DMS 273 (cell line): ENCODE results near the gene ZNHIT3.
"Not testable (repeated sequence)": the region's sequence is repeated elsewhere in the genome, so short reads cannot be mapped to it uniquely, and the experiment has no call there.

Experiments
- DNase-seq: peaks from one replicate; lab custom pipeline; 2025; ENCODE audit not compliant: unreplicated experiment; lab: John Stamatoyannopoulos, UW

ZNHIT3 gene

DNA sequence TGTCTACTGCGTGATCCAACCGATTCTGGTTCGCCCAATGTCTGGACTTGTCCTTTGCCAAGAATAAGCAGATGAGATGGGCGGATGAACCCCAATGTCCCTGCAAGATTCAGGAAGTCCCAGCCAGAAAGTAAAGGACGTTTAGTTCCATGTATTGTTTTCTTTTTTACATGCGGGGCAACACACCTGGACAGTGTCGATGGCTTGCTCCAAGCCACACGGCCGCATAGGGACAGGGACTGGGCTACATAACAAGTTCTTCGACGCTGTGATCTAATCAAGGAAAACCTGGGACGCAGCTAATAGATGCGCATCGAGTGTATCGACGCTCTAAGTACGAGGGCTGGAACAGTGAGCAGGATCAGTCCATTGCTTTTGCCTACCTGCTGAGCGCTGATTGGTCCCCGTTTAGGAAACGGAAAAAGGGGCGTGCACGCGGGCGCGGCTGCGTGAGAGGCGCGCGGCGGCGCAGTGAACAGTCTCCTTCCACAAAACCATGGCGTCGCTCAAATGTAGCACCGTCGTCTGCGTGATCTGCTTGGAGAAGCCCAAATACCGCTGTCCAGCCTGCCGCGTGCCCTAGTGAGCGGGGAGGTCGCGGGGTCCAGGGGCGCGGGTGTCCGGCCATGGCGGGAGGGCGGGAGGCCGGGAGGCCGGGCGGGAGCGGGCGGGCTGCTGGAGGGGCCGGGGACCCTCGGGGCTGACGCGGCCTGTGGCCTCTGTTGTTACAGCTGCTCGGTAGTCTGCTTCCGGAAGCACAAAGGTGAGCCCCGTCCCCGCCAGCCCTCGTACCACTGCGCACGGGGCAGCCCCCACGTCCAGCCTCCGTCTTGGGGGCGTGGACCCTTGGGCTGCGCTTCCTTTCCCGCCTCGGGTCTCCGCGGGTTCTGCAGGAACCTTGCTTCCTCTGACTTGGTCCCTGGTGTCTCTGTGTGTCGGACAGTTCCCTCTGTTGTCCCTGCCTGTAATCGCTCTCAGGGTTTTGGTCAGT, at the start of gene ZNHIT3:
Gene ZNHIT3, plus strand, starts transcription at position 478 of the 991 bp plus-strand sequence. Its CDS starts 19 bp downstream, at position 497.
- peak; percentile 97 for DNase-seq

DNA sequence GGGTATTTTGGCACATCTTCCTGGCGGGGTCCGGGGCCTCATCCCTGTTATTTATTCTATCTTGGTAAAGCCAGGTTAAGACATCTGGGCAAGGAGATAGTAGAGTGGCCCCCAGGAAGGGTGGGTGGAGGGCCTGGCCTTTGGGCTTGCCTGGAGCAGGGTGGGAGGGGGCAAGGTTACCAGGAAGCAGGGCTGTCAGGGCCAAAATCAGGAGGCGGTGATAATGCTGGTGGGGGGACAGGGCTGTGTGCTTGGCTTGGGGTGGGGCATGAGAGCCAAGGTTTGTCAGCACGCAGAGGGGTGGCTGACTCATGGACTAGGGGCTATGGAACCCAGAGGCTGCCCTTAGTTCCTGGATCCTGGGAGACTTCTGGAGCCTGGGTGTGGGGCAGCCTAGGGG, 44.7 kb upstream of the ZNHIT3 start:
- not testable (repeated sequence) for DNase-seq

DNA sequence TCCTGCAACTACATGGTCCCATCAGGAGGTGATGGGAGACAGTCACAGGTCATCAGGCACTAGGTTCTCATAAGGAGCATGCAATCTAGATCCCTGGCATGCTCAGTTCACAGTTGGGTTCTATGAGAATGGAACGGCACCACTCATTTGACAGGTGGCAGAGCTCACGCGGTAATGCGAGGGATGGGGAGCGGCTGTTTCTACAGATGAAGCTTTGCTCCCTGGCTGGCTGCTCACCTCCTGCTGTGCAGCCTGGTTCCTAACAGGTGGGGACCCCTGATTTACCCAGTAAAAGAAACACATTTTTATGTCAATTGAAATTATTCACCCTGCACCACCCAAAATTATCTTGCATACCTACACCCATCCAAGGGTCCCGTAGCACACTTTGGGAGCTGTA, 42.7 kb upstream of the ZNHIT3 start:
- DNase-seq, result peak; percentile 16

DNA sequence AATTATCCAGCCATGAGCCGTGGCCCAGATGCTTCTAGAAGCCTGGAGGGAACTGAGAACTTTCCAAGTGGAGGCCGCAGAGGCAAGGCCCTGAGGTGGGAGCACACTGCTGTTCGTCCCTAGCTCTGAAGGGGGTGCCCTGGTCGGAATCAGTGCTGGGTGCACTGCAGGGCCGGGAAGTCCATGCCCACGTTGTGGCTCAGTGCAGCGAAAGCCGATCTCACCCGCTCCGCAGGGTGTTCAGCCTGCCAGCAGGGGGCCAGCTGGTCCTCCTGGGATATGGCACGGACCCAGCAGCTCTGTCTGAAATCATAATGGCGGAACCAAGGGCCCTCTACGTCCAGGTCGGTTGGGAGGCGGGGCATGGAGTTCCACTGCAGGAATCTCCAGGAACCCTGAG, 36.5 kb upstream of the ZNHIT3 start:
- DNase-seq, result not testable (repeated sequence)

DNA sequence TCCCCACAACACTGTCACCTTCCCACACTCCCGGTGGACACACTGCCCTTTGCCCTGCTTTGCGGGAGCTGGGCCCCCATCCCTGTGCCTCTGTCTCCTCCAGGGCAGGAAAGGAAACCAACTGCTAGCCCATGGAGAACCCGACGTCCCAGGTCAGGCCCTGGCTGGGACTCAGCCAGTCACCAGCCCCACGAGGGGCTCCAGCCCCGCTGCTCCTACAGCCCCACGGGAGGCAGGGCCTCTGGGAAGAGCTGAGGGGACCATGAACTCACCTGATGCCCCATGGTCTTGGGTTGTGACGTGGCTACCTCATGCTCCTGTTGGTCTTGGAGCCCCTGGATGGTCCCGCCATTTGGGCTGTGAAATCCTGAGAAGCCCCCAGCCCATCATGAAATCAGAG, 33.6 kb upstream of the ZNHIT3 start:
- not testable (repeated sequence) for DNase-seq

DNA sequence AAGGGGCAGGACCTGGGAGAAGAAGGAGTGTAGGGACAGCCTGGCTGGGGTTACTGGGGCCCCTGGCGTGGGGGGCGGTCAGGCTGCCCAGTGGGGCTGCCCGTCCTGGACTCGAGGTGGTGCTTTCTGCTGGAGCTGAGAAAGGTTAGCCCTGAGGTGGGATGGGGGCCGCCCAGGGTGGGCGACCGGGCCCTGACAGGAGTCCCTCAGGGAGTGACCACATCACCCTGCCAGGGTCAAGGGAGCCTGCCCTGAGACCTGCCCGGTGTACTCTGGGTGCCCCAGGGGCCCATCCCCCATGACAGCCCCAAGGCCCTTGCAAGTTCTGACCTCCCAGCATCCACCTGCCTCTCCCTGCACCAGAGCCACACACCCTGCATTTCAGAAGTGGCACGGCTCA, 28.8 kb upstream of the ZNHIT3 start:
- not testable (repeated sequence) for DNase-seq

DNA sequence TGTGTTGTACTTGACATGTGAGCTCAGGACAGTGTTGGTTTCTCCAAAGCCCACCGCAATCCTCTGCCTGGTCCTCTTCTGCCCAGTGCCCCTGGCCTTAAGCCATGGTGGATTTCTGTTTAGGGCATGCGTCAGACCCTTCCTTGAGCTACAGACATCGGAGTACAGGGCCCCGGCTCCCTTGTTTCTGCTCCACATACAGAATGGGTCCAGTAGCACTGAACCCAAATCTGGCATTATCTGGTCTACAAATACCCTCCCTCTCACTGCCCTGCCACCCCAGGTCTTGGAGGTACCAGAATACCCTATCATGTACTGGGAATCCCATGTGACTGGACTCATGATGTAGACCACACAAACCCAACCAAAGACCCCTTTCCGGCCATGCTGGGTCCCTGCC, 27.4 kb upstream of the ZNHIT3 start:
- DNase-seq, result no peak

DNA sequence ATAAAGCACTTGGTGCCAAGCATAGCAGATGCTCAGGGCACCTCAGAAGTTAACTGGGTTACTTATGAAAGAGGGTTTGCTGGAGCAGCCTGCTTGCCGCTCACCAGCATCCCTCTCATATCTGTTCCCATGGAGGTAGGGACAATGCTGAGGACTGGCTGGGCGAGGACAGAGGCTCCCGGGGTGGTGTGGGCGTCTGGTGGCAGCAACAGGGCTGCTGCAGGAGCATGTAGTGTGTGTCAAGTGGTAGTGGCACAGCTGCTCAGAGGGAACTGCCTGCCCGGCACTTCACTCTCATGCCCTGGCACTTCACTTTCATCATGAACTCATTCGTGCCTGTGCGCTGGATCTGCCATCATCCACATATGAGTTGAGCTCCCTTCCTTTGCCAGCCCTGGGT, 26.9 kb upstream of the ZNHIT3 start:
- no peak for DNase-seq

DNA sequence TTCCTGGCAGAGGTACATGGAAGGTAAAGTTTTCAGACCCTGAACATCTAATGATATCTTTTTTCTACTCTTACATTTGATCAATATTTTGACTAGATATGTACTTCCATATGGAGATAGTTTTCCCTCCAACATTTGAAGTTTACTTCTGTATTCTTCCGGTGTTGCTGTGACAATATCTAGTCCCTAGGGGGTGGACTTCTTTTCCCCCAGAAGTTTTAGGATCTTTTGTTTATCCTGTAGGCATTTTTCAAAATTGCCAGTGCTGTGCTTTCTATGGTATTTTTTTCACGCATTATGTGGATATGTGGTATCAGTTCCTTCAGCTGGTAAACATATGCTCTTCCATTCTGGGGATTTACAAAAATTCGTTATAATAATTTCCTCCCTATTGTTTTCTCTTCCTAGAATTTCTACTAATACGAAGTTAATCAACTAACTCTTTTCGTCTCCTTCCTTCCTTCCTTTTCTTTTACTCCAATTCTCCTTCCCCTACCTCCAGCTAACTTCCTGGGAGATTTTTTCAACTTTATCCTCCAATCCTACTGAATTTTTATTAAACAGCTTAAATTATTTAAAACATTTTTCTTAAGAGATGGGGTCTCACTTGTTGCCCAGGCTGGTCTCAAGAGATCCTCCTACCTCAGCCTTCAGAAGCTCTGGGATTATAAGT, 26.1 kb upstream of the ZNHIT3 start:
- DNase-seq, result no peak

DNA sequence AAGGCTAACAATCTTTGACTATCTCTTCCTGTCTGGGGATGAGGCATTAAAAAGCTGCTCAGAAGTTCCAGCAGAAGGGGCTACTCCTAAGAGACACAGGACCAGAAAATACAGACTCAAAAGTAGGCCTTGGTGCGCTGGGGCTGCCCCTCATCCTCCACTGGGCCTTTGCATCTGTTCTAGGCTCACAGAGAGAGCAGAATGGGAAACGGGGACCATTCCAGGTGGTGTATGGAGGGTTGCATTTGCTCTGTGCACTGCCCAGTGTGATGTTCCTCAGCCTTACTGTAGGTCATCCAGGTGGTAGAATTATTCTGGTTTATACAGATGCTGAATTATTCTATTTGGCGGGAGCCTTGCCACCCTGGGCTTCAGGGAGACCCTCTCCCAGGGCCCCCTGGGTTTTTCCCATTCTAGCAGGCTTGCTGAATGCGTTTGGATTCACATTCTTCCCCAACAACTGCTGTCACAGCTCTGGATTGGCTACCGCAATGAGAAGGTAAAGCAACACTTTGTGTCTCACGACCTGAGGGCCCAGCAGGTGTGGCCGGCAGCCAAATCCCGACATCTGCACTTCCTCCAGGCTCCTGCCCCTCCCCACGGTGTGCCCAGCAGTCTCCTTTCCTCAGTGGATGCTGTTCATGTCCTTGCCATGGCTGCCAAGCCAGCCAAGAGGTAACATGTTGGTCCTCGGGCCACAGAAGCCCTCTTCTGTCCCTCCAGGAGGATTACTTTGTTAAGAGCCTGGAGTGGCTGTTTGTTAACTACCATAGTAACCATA, 25.0 kb upstream of the ZNHIT3 start:
- DNase-seq, result no peak

DNA sequence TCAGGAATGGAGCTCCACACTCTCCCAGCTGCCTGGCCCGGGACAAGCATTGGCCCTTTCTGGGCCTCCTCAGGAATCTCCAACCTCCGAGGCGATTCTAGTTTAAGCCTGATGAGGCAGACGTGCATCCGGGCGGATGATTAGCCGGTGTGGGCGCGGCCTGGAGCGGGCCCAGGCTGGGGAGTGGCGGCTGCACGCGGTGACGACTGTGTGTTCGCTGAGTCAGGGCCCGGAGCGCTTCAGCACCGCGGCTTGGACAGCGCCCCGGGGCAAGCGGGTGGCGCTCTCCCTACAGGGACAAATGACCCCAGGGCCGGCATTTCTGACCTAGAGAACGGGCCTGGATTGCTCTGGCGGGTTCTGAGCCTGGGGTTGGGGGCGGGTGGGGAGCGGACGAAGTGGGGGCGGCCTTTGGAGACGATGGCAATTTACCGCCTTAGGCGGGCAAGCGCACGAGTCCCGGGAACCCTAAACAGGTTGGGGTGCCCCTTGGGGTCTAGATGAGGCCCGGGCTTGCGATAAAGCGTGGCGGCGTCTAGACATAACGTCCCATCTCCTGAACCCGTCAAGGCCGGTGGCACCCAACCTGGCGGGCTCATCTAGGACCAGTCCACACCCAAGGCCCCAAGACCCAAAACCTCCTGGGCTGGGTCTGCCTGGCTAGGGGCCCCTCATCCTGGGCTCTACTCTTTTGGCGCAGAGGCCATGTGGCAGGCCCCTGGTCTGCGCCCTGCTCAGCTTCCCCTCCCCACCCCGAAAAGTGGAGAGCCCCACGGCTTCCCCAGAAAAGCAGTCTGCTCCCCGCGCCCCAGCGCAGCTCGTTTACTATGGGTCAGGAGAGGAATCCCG, 22.3 kb upstream of the ZNHIT3 start:
- peak; percentile 86 for DNase-seq

DNA sequence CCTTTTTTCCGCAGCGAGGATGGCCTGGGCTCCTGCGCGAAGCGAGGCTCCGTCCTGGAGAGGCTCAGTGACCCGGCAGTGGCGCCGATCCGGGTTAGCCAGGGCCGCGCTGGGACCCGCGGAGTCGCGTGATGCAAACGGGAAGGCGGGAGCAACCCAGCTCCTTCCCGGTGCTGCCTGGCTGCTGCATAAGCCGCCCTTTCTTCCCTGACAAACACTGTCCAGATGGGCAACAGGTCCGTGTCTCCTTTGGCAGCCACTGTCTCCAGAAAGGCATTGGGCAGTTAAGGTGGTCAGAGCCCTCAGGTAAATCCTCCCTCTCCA, 21.8 kb upstream of the ZNHIT3 start:
- DNase-seq, result no peak

DNA sequence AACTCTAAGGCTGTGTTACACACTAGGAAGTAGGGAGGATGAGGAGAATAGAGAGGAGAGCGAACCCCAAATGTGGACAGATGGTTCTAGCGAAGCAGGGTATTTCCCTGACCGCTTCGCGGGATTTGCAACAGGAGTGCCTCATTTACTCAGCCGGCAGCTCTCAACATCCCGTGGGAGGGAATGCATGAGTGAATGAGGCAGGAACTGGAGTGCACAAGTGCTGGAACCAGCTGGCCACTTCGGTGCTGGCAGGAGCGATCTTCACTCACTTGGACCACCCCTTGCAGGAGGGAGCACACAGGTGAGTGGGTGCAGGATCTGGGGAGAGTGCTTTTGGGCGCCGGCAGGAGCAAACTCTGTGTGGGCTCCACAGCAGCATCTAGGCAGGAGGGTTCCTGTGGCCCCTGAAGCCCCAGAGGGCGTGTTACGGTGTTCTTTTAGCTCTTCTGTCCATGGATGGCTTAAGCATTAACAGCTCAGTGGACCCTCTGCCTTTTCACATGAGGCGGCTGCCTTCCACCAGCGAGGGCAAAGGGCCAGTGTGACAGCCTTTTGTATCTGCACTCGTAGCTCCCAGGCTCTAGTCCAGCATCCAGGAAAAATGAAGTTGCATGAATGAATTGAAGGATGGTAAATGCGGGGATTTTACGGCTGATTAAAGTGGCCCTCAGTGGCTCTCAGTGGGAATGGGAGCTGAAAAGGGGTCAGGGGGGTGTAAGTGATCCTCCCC, 17.4 kb upstream of the ZNHIT3 start:
- peak; percentile 54 for DNase-seq

DNA sequence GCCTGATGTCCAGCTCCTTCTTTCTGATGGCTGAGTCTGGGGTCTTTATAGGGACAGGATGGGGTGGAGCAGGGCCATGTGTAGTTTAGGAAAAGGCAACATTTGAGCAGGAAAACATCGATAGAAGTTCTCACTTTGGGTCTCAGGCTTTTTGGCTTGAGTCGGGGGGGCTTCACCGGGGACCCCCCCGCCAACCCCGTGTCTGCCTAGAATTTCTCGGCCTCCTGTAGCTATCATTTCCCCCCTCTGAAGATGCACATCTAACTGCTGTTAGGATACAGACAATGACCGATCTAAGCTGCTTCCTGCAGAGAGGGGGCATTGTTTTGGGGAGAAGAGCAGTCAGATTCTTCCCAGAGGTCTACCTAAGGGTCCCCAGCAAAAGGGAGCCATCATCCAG, 16.7 kb upstream of the ZNHIT3 start:
- DNase-seq, result no peak

DNA sequence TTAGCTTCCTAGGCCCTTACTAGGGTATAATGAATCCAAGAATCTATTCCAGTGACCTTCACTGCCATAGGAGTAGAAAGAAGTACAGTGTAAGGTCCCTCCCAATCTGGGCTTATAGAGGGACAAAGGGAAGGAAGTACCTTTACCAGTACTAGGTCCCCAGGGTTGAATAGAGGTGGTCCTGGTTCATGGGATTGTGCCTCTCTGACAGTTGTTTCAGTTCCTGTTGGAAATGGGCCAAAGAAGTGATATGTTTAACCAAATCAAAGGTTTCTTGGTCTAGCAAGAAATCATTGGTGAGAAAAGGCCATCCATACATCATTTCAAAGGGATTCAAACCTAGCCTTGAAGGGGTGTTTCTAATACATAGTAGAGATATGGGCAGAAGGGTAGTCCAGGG, 16.0 kb upstream of the ZNHIT3 start:
- DNase-seq, result no peak

DNA sequence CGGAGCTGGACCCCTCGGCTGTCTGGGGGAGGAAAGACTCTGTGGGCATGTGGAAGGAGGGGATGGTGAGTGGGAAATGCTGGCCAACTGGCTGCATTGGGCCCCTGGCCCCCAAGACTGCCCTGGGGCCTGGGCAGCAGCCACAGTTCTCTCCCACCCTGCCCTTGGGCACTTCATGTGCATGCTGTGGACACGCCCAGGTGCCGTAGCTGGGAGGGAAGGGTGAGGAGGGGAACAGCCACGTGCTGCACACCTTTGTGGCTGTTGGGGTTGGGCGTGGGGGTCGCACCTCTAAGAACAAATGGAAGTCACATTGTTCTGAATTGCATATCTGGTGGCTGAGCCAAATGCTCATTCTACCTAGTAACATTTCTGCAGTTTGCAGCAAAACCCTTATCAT, 11.9 kb upstream of the ZNHIT3 start:
- no peak for DNase-seq

DNA sequence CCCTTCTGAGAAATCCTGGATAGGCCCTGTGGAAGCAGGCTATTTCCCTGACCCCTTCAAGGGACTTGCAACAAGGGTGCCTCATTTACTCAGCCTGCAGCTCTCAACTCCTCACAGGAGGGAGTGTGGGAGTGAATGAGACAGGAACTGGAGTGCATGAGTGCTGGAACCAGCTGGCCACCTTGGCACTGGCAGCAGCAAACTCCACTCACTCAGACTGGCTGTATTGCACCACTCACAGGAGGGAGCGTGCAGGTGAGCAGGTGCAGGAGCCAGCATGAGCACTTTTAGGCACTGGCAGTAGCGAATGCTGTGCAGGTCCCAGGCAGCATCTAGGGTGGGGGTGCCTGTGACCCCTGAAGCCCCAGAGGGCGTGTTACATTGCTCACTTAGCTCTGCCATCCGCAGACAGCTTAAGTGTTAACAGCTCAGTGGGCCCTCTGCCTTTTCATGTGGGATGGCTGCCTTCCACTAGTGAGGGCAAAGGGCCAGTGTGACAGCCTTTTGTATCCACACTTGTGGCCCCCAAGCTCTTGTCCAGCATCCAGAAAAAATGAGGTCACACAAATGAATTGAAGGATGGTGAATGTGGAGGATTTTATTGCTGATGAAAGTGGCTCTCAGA, 11.0 kb upstream of the ZNHIT3 start:
- DNase-seq, result peak; percentile 28

DNA sequence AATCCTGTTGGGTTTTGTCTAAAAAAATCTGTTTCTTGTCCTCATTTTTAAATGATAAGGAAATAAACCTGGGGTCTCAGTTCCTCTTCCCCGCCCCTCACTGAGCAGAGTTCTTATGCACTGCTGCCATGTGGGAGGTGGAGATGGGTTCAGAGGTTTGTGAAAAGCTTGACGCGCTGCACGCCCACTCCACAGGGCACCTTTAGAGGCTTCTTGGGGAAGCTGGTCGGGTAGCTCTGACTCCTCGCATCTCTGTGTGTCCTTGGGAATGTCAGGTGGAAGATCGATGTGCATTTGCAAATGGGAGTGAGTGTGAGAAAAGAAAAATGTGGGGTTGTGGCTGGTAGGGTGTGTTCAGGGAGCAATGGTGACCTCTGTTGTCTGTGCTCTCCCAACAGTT, 4.7 kb upstream of the ZNHIT3 start:
- DNase-seq, result no peak
